HepG2 (cell line): ENCODE measurements around the gene GORASP2. TPM values are rescaled to one million over a fixed set of nuclear protein-coding genes. Genes with fewer than 3 reads are reported as not detected.

Experiments
- ATAC-seq: fragments of 200-7000 bp; cut with Tn5 transposase; 3 replicates; pipeline ENCODE4 v1.9.1; 2020; ENCODE audit warnings: mild to moderate bottlenecking, moderate library complexity
- BruUV-seq: library from RNA; stranded (reverse); fragments of 400-500 nt; replicated peaks from 2 replicates; lab custom pipeline; 2021; lab: Mats Ljungman, UMichigan
- CTCF ChIA-PET: fragments of 300-600 bp; formaldehyde crosslinking; extraction: SDS; loops from one replicate; lab custom pipeline; 2021; ENCODE audit warnings: low total read pairs, inconsistent platforms, low intra/inter-chr PET ratio; lab: Yijun Ruan, JAX
- POLR2A ChIA-PET: fragments of 350-600 bp; sonication (Branson Sonifier 250); formaldehyde crosslinking; loops from one replicate; lab custom pipeline; 2020; ENCODE audit warnings: antibody characterized with exemption, inconsistent platforms; lab: Yijun Ruan, JAX
- DNase-seq: peaks from one replicate; pipeline ENCODE4 v3.0.0-alpha.2; 2015; ENCODE audit warnings: low spot score
- FAIRE-seq: peaks from 3 replicates; lab custom pipeline; 2011; peaks lifted over from hg19 to GRCh38; lab: Jason Lieb, UNC
- H2AFZ ChIP-seq: one replicate; pipeline ENCODE4 v1.6.1; 2011; ENCODE audit warnings: low read length, inconsistent platforms
- H3K27ac ChIP-seq: fragments of 300-600 bp; 3 replicates; pipeline ENCODE4 v1.8.0; 2011; ENCODE audit warnings: mixed run types, mild to moderate bottlenecking, mixed read lengths, low read length, inconsistent platforms; ENCODE audit not compliant: insufficient read depth; ENCODE audit errors: extremely low read length
- H3K27me3 ChIP-seq, 2 experiments: fragments of 200-600 bp in 1 of 2; 2 replicates in 1 of 2; 3 replicates in 1 of 2; pipeline versions ENCODE4 v1.6.0 to v1.8.0; 2011; ENCODE audit warnings: low read length in 2 of 2, mild to moderate bottlenecking in 2 of 2, moderate library complexity in 2 of 2, inconsistent platforms in 1 of 2; ENCODE audit not compliant: insufficient read depth in 2 of 2, control insufficient read depth in 1 of 2
- H3K36me3 ChIP-seq, 2 experiments: fragments of 200-600 bp in 1 of 2; replicated peaks in 1 of 2; 2 replicates in 1 of 2; 3 replicates in 1 of 2; pipeline versions ENCODE4 v1.5.1 to v1.8.0; 2011; ENCODE audit warnings: low read length in 2 of 2, inconsistent platforms in 1 of 2; ENCODE audit not compliant: insufficient read depth in 2 of 2, control insufficient read depth in 1 of 2
- H3K4me1 ChIP-seq: 2 replicates; pipeline ENCODE4 v1.5.1; 2012; ENCODE audit warnings: low read length, inconsistent platforms; ENCODE audit not compliant: insufficient read depth
- H3K4me2 ChIP-seq: 2 replicates; pipeline ENCODE4 v1.6.0; 2011; ENCODE audit warnings: low read depth, low read length, inconsistent platforms
- H3K4me3 ChIP-seq, 3 experiments: fragments of 200-600 bp in 1 of 3; sonication (generic), shearing (Covaris generic) in 1 of 3; replicated peaks in 1 of 3; 2 replicates each; pipeline ENCODE4 v1.5.1; 2011 to 2016; ENCODE audit warnings: low read length in 3 of 3, inconsistent platforms in 2 of 3, low read depth in 2 of 3, mild to moderate bottlenecking in 2 of 3, control low read depth in 1 of 3, mixed read lengths in 1 of 3; ENCODE audit not compliant: insufficient read depth in 1 of 3
- H3K79me2 ChIP-seq: one replicate; pipeline ENCODE4 v1.6.1; 2011; ENCODE audit warnings: low read length, inconsistent platforms; ENCODE audit not compliant: insufficient read depth
- H3K9ac ChIP-seq: 2 replicates; pipeline ENCODE4 v1.6.0; 2011; ENCODE audit warnings: mild to moderate bottlenecking, low read depth, low read length, inconsistent platforms; ENCODE audit not compliant: insufficient read depth
- H3K9me3 ChIP-seq: 2 replicates; pipeline ENCODE4 v1.5.1; 2012; ENCODE audit warnings: mild to moderate bottlenecking, low read length
- H4K20me1 ChIP-seq: 2 replicates; pipeline ENCODE4 v1.6.0; 2011; ENCODE audit warnings: inconsistent platforms, mild to moderate bottlenecking, low read length, moderate library complexity; ENCODE audit not compliant: insufficient read depth
- NFKBIZ ChIP-seq: IDR thresholded peaks from 2 replicates; pipeline ENCODE4 v1.6.1; 2018; ENCODE audit warnings: missing genetic modification reagents, missing compliant biosample characterization
- SOX13 ChIP-seq, 3 experiments: fragments of 450-650 bp in 1 of 3; sonication (generic) in 1 of 3; formaldehyde crosslinking in 1 of 3; IDR thresholded peaks in 2 of 3; conservative IDR thresholded peaks in 1 of 3; 2 replicates each; pipeline versions ENCODE4 v1.5.0 to v1.6.1; 2016 to 2020; ENCODE audit warnings: antibody characterized with exemption in 1 of 3, mild to moderate bottlenecking in 1 of 3, missing compliant biosample characterization in 1 of 3, missing genetic modification reagents in 1 of 3, moderate library complexity in 1 of 3
- SOX6 ChIP-seq, 2 experiments: fragments of 450-650 bp in 1 of 2; sonication (generic) in 1 of 2; formaldehyde crosslinking in 1 of 2; IDR thresholded peaks; 2 replicates each; pipeline versions ENCODE4 v1.4.0 to v1.6.1; 2017 to 2020; ENCODE audit warnings: antibody characterized with exemption in 1 of 2, mild to moderate bottlenecking in 1 of 2, missing genetic modification reagents in 1 of 2
- ZBTB38 ChIP-seq: sonication (generic); formaldehyde crosslinking; IDR thresholded peaks from 2 replicates; pipeline ENCODE4 v1.5.1; 2020; ENCODE audit warnings: mild to moderate bottlenecking, missing genetic modification reagents
- ZC3H4 ChIP-seq: sonication (generic); formaldehyde crosslinking; IDR thresholded peaks from 2 replicates; pipeline ENCODE4 v1.4.0; 2020; ENCODE audit warnings: missing genetic modification reagents, borderline replicate concordance
- ZNF136 ChIP-seq: sonication (generic); formaldehyde crosslinking; IDR thresholded peaks from 2 replicates; pipeline ENCODE4 v1.8.1; 2022; ENCODE audit warnings: low read depth, mild to moderate bottlenecking, moderate library complexity, missing genetic modification reagents
- ZNF224 ChIP-seq: sonication (generic); formaldehyde crosslinking; IDR thresholded peaks from 2 replicates; pipeline ENCODE4 v1.5.0; 2020; ENCODE audit warnings: mild to moderate bottlenecking, missing genetic modification reagents
- ZNF34 ChIP-seq: sonication (generic); formaldehyde crosslinking; IDR thresholded peaks from 2 replicates; pipeline ENCODE4 v1.4.0; 2020; ENCODE audit warnings: mild to moderate bottlenecking, missing genetic modification reagents, borderline replicate concordance
- ZNF367 ChIP-seq: sonication (generic); formaldehyde crosslinking; IDR thresholded peaks from 2 replicates; pipeline ENCODE4 v1.4.0; 2020; ENCODE audit warnings: missing genetic modification reagents, borderline replicate concordance
- ZSCAN25 ChIP-seq: sonication (generic); formaldehyde crosslinking; IDR thresholded peaks from 2 replicates; pipeline ENCODE4 v1.8.0; 2022; ENCODE audit warnings: mild to moderate bottlenecking, missing genetic modification reagents
- WGBS: methylation state at CpG from one replicate; pipeline ENCODE4 v1.1.6; 2017; ENCODE audit warnings: low lambda C conversion rate; 5-methylcytosine and 5-hydroxymethylcytosine counted together
- in situ Hi-C: cut with HindIII; loops from 2 replicates; pipeline ENCODE4 v1.10.0; 2017; ENCODE audit warnings: low pct_unique_long_range_greater_than_20kb; ENCODE audit not compliant: extremely low pct_ligation_motif_present
- intact Hi-C: fragments of 100-400 bp; cut with micrococcal nuclease; formaldehyde crosslinking; loops from one replicate; pipeline ENCODE4 v1.10.0; 2022; ENCODE audit not compliant: unreplicated experiment
- polyA plus RNA-seq, 8 experiments: library from polyadenylated mRNA; depleted of rRNA in 3 of 8; stranded (reverse) in 7 of 8; unstranded in 1 of 8; fragments of >200 nt; fragmentation: Illumina TruSeq in 4 of 8; extraction: Trizol in 4 of 8; gene quantifications; 2 replicates each; pipeline versions ENCODE4 v1.2.1 to v1.2.3, GENCODE V29; 2011 to 2016; ENCODE audit warnings: low read depth in 4 of 8, missing spikeins in 1 of 8, mixed read lengths in 1 of 8; ENCODE audit not compliant: insufficient read depth in 1 of 8
- total RNA-seq, 5 experiments: library from RNA; depleted of rRNA; stranded (reverse); fragments of >200 nt; fragmentation: Illumina TruSeq; extraction: Trizol; gene quantifications; 2 replicates each; pipeline ENCODE4 v1.2.3, GENCODE V29; 2016; ENCODE audit warnings: low read depth in 1 of 5
- TF ChIP-seq, protein P1 (sequence below): IDR thresholded peaks from 2 replicates; pipeline ENCODE4 v1.6.1; 2018; ENCODE audit warnings: missing genetic modification reagents
- TF ChIP-seq, protein P2 (sequence below), 2 experiments: fragments of 450-650 bp in 1 of 2; sonication (generic) in 1 of 2; formaldehyde crosslinking; IDR thresholded peaks; 2 replicates each; pipeline versions ENCODE4 v1.5.0 to v1.8.0; 2020 to 2022; ENCODE audit warnings: mild to moderate bottlenecking in 1 of 2, missing genetic modification reagents in 1 of 2
- TF ChIP-seq, protein P3 (sequence below): sonication (generic); formaldehyde crosslinking; IDR thresholded peaks from 2 replicates; pipeline ENCODE4 v1.5.0; 2020; ENCODE audit warnings: mild to moderate bottlenecking, missing genetic modification reagents, borderline replicate concordance
- TF ChIP-seq, protein P4 (sequence below): IDR thresholded peaks from 2 replicates; pipeline ENCODE4 v1.6.1; 2018; ENCODE audit warnings: missing genetic modification reagents, mild to moderate bottlenecking, missing compliant biosample characterization
- TF ChIP-seq, protein P5 (sequence below): IDR thresholded peaks from 2 replicates; pipeline ENCODE4 v1.6.1; 2016; ENCODE audit warnings: low read depth

The GORASP2 gene
- total and polyA plus RNA-seq, 2 of the 13 experiments (the other 11 are each of a cell fraction or from before 2014, with no cell fraction given): 103 to 239 TPM

DNA sequence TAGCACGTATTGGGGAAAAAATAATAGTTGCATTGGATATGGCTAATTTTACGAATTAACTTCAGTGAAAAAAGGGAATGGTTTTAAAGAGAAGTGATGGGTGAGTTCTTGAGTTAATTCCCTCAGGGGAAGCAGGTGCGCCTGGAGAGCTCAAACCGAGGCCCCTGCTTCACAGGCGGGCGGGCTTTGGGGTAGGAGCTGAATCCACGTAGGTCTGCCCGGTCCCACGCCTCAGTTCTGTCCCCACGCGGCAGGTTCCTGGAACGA lies 44.1 kb downstream of the GORASP2 start:
- Histone ChIP-seq H3K79me2 (no peaks in the 10 kb centered on the region), H3K9me3 (no peaks in the 10 kb centered on the region), H3K4me1 (peaks cover 58% of the 10 kb centered on the region), H3K4me3 (peak overlapping the region; percentile 54 to 83 (median 62); a peak in 5 of 6 replicates), H4K20me1 (no peaks in the 10 kb centered on the region), H3K4me2 (peak overlapping the region; percentile 96), H2AFZ (no peak overlapping the region), H3K9ac (peak overlapping the region; percentile 88), H3K36me3 (0 out of 5 replicates have a peak, but pooled peaks cover 0 to 1% of the 10 kb centered on the region in 2 experiments), H3K27me3 (no peaks in the 10 kb centered on the region), H3K27ac (peak overlapping the region; percentile 92)
- DNase-seq: no peak
- 8% methylated on average over 11 of the region's 12 CpGs for WGBS
- POLR2A ChIA-PET: interaction anchor here (0.9 to 4.7 kb wide), 8 partner anchors 11 to 461 kb away, joined by 3 to 39 read pairs (median 9); partner anchors contain the start of genes DCAF17, GORASP2 and METTL8
- intact Hi-C loops: loop anchor here (1.0 to 10.0 kb wide), 6 partner anchors 114 to 1132 kb away; partner anchors contain the start of genes DCAF17 and DLX2
- in situ Hi-C loops: loop anchor here (5.0 kb wide), 2 partner anchors 184 to 444 kb away; no protein-coding TSS in a partner anchor
- CTCF ChIA-PET: interaction anchor here (1.3 to 1.9 kb wide), 4 partner anchors 44 to 443 kb away, joined by 4 to 15 read pairs (median 4); partner anchors contain the start of genes GORASP2 and TLK1
- BruUV-seq: no TSS peak
- FAIRE-seq: no peak
- ATAC-seq: no peak
- TF ChIP-seq, protein P1, sequence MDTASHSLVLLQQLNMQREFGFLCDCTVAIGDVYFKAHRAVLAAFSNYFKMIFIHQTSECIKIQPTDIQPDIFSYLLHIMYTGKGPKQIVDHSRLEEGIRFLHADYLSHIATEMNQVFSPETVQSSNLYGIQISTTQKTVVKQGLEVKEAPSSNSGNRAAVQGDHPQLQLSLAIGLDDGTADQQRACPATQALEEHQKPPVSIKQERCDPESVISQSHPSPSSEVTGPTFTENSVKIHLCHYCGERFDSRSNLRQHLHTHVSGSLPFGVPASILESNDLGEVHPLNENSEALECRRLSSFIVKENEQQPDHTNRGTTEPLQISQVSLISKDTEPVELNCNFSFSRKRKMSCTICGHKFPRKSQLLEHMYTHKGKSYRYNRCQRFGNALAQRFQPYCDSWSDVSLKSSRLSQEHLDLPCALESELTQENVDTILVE (CRISPR knock-in tag): no peak
- TF ChIP-seq, protein P2, sequence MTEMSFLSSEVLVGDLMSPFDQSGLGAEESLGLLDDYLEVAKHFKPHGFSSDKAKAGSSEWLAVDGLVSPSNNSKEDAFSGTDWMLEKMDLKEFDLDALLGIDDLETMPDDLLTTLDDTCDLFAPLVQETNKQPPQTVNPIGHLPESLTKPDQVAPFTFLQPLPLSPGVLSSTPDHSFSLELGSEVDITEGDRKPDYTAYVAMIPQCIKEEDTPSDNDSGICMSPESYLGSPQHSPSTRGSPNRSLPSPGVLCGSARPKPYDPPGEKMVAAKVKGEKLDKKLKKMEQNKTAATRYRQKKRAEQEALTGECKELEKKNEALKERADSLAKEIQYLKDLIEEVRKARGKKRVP (CRISPR knock-in tag; IDR thresholded peaks at IDR 0.05): no peak
- TF ChIP-seq, protein P3, sequence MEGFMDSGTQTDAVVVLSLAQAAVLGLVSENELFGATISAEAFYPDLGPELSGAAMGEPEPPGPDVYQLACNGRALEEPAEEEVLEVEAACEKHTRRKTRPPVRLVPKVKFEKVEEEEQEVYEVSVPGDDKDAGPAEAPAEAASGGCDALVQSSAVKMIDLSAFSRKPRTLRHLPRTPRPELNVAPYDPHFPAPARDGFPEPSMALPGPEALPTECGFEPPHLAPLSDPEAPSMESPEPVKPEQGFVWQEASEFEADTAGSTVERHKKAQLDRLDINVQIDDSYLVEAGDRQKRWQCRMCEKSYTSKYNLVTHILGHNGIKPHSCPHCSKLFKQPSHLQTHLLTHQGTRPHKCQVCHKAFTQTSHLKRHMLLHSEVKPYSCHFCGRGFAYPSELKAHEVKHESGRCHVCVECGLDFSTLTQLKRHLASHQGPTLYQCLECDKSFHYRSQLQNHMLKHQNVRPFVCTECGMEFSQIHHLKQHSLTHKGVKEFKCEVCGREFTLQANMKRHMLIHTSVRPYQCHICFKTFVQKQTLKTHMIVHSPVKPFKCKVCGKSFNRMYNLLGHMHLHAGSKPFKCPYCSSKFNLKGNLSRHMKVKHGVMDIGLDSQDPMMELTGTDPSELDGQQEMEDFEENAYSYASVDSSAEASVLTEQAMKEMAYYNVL (CRISPR knock-in tag): peak; percentile 61; the same call in 1 of the 2 replicates
- TF ChIP-seq ZSCAN25 (CRISPR knock-in tag) (no peak), ZNF136 (CRISPR knock-in tag) (0 out of 2 replicates have a peak, but pooled peaks have one; percentile 28), SOX13 (IDR thresholded peaks at IDR 0.05) (no peak), SOX13 (CRISPR knock-in tag; conservative IDR thresholded peaks at IDR 0.05 in 1 of 2, IDR thresholded peaks at IDR 0.05 in 1 of 2) (peak in 1 of 2 experiments; percentile 83; a peak in 1 of 4 replicates), NFKBIZ (CRISPR knock-in tag) (peak; percentile 24; the same call in 1 of the 2 replicates), ZNF34 (CRISPR knock-in tag) (no peak), ZNF367 (CRISPR knock-in tag) (0 out of 2 replicates have a peak, but pooled peaks have one; percentile 1), SOX6 (IDR thresholded peaks at IDR 0.05) (no peak), SOX6 (CRISPR knock-in tag; IDR thresholded peaks at IDR 0.05) (no peak), ZNF224 (CRISPR knock-in tag) (0 out of 2 replicates have a peak, but pooled peaks have one; percentile 19), ZBTB38 (CRISPR knock-in tag) (0 out of 2 replicates have a peak, but pooled peaks have one; percentile 54), ZC3H4 (CRISPR knock-in tag) (0 out of 2 replicates have a peak, but pooled peaks have one; percentile 10)
- TF ChIP-seq, protein P4, sequence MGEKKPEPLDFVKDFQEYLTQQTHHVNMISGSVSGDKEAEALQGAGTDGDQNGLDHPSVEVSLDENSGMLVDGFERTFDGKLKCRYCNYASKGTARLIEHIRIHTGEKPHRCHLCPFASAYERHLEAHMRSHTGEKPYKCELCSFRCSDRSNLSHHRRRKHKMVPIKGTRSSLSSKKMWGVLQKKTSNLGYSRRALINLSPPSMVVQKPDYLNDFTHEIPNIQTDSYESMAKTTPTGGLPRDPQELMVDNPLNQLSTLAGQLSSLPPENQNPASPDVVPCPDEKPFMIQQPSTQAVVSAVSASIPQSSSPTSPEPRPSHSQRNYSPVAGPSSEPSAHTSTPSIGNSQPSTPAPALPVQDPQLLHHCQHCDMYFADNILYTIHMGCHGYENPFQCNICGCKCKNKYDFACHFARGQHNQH (CRISPR knock-in tag): 0 out of 2 replicates have a peak, but pooled peaks have one; percentile 31
- TF ChIP-seq, protein P5, sequence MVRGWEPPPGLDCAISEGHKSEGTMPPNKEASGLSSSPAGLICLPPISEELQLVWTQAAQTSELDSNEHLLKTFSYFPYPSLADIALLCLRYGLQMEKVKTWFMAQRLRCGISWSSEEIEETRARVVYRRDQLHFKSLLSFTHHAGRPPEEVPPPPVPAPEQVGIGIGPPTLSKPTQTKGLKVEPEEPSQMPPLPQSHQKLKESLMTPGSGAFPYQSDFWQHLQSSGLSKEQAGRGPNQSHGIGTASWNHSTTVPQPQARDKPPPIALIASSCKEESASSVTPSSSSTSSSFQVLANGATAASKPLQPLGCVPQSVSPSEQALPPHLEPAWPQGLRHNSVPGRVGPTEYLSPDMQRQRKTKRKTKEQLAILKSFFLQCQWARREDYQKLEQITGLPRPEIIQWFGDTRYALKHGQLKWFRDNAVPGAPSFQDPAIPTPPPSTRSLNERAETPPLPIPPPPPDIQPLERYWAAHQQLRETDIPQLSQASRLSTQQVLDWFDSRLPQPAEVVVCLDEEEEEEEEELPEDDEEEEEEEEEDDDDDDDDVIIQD: no peak
